Gastroesophageal sphincter (tissue), 4 donors: ENCODE measurements around the gene MTERF4. TPM values are rescaled to one million over a fixed set of nuclear protein-coding genes. Genes with fewer than 3 reads are reported as not detected.
"Not testable (repeated sequence)": the region's sequence is repeated elsewhere in the genome, so short reads cannot be mapped to it uniquely, and the experiment has no call there.

Experiments used
- ATAC-seq: fragments of 150-250 bp; one replicate; pipeline ENCODE4 v1.9.1; 2016; ENCODE audit warnings: mild to moderate bottlenecking, moderate library complexity
- H3K27ac ChIP-seq, 4 donors: fragments of 200-600 bp; sonication (generic) in 3 of 4; 1 replicate in 3 of 4; 2 replicates in 1 of 4; pipeline ENCODE4 v1.5.1; 2016 to 2019
- H3K27me3 ChIP-seq: fragments of 200-600 bp; sonication (generic); one replicate; pipeline ENCODE4 v1.5.1; 2019
- H3K36me3 ChIP-seq, 2 donors: fragments of 200-600 bp; sonication (generic); one replicate each; pipeline ENCODE4 v1.5.1; 2019; ENCODE audit warnings: control low read depth in 1 of 2
- H3K4me1 ChIP-seq, 3 donors: fragments of 200-600 bp; sonication (generic); 1 replicate in 2 of 3; 2 replicates in 1 of 3; pipeline ENCODE4 v1.5.1; 2016 to 2019; ENCODE audit warnings: control low read depth in 2 of 3
- H3K4me3 ChIP-seq, 2 donors: fragments of 200-600 bp; sonication (generic); one replicate each; pipeline ENCODE4 v1.5.1; 2019; ENCODE audit warnings: mild to moderate bottlenecking in 1 of 2, moderate library complexity in 1 of 2
- H3K9me3 ChIP-seq, 3 donors: fragments of 200-600 bp; sonication (generic); one replicate each; pipeline ENCODE4 v1.5.1; 2017 to 2019; ENCODE audit warnings: control low read depth in 2 of 3
- EP300 ChIP-seq: sonication (generic); formaldehyde crosslinking; IDR thresholded peaks from one replicate; pipeline ENCODE4 v1.6.1; 2017; ENCODE audit warnings: antibody characterized with exemption, mild to moderate bottlenecking
- POLR2A ChIP-seq, 2 donors: fragments of 450-650 bp; IDR thresholded peaks; one replicate each; pipeline ENCODE4 v1.6.1; 2017; ENCODE audit warnings: antibody characterized with exemption in 2 of 2, mild to moderate bottlenecking in 2 of 2, moderate library complexity in 1 of 2
- POLR2AphosphoS5 ChIP-seq: sonication (generic); formaldehyde crosslinking; IDR thresholded peaks from one replicate; pipeline ENCODE4 v1.6.1; 2017; ENCODE audit warnings: antibody characterized with exemption
- WGBS, 2 donors: methylation state at CpG; one replicate each; pipeline ENCODE4 v1.1.5; 2018; ENCODE audit warnings: low coverage in 1 of 2; 5-methylcytosine and 5-hydroxymethylcytosine counted together
- total RNA-seq, 4 donors: library from RNA; depleted of rRNA; stranded (reverse); fragments of >200 nt; gene quantifications; one replicate each; pipeline ENCODE4 v1.1.0, GENCODE V29; 2016
- TF ChIP-seq, protein P1 (sequence below), 4 experiments: fragments of 200-600 bp in 2 of 4; fragments of 450-650 bp in 2 of 4; sonication (generic) in 1 of 4; IDR thresholded peaks; one replicate each; pipeline ENCODE4 v1.5.1; 2017 to 2019; ENCODE audit warnings: antibody characterized with exemption in 4 of 4, mild to moderate bottlenecking in 2 of 4, moderate library complexity in 2 of 4

The MTERF4 gene
- total RNA-seq, 4 donors from 2014 or later, result 27.1 to 33.0 (median 32.1) TPM

DNA sequence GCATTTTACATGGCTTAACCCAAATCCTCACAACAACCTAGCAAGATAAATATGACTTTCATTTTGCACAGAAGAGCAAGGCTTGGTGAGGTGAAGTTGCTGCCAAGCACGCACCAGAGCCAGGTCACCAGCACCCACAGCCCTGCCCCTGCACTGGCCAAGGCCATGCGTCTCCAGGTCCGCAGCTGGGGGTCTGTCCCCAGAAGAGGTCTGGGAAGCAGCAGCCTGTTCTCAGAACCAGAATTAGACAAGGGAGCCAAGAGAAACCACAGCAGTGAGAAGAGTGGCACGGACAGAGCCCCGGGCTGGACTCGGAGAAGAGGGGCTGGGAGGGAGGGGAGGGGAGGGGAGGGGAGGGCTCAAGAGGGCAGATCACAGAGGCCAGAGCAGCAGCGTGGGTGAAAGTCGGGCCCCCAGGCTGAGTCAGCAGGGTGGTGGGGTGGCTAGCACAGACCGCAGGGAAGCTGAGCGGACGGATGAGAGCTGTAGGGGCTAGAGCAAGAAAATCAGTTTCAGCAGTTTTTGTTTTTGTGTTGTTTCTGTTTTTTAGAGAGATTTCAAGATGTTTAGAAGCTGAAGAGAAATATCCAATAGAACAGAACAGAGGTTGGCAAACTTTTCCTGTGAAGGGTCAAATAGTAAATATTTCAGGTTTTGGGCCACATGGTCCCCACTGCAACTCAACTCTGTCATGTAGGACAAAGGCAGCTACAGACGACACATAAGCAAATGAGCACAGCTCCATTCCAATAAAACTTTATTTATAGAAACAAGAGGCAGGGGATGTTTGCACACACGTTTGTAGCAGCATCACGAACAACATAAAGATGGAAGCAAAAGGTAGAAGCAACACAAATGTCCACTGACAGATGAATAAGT is 7.4 kb upstream of the MTERF4 start:
- no peak for ATAC-seq
- no peaks in the 10 kb centered on the region for H3K4me1 ChIP-seq
- WGBS, 2 donors, result 86% methylated on average over 9 of the region's 14 CpGs; no CpG with 5 or more reads in 1 of the 2 donors
- no peaks in the 10 kb centered on the region for H3K27me3 ChIP-seq
- H3K36me3 ChIP-seq, result no peaks in the 10 kb centered on the region
- H3K4me3 ChIP-seq, result no peak overlapping the region
- H3K9me3 ChIP-seq, result no peaks in the 10 kb centered on the region
- no peak overlapping the region for H3K27ac ChIP-seq
- TF ChIP-seq EP300 (no peak), POLR2A (IDR thresholded peaks at IDR 0.05) (no peak), POLR2AphosphoS5 (no peak)
- TF ChIP-seq, protein P1, sequence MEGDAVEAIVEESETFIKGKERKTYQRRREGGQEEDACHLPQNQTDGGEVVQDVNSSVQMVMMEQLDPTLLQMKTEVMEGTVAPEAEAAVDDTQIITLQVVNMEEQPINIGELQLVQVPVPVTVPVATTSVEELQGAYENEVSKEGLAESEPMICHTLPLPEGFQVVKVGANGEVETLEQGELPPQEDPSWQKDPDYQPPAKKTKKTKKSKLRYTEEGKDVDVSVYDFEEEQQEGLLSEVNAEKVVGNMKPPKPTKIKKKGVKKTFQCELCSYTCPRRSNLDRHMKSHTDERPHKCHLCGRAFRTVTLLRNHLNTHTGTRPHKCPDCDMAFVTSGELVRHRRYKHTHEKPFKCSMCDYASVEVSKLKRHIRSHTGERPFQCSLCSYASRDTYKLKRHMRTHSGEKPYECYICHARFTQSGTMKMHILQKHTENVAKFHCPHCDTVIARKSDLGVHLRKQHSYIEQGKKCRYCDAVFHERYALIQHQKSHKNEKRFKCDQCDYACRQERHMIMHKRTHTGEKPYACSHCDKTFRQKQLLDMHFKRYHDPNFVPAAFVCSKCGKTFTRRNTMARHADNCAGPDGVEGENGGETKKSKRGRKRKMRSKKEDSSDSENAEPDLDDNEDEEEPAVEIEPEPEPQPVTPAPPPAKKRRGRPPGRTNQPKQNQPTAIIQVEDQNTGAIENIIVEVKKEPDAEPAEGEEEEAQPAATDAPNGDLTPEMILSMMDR (IDR thresholded peaks at IDR 0.05), result no peak

DNA sequence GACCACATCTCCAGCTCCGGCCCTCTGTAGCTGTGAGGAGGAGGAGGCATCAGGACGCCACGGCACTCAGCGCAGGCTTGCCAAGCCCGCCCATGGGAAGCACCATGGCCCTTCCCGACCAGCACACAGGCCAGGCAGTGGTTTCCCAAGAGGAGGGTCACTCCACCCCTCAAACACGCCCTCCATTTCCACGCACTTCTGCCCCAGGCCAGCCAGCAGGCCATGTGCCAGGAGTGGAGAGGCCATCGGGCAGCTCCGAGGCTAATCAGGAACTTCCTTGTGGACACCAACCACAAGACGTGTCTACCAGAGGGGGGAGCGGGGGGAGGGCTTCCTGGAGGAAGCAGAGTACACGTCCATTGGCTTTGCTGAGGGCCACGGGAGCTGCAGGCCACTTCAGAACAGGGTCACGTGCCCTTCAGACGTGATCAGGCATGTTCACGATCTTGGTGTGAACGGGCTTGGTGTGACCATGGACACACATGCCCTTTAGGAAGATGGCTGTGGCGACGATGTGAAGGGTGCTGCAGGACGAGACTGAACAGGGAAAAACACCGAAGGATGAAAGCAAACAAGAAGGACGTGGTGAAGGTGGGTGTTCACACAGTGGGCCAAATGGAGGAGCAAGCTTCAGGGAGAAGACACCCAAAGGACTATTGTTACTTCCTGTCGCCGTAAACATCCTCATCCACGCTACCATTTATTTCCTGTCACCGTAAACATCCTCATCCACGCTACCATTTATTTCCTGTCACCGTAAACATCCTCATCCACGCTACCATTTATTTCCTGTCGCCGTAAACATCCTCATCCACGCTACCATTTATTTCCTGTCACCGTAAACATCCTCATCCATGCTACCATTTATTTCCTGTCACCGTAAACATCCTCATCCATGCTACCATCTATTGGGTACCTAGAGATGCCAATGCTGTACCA is 6.5 kb upstream of the MTERF4 start:
- Histone ChIP-seq H3K4me1 (peaks cover 0 to 2% (median 0%) of the 10 kb centered on the region in 3 donors), H3K27ac (no peak overlapping the region), H3K27me3 (no peaks in the 10 kb centered on the region), H3K9me3 (no peaks in the 10 kb centered on the region), H3K4me3 (no peak overlapping the region), H3K36me3 (no peaks in the 10 kb centered on the region)
- TF ChIP-seq, protein P1 (IDR thresholded peaks at IDR 0.05), result no peak
- TF ChIP-seq EP300 (no peak), POLR2A (IDR thresholded peaks at IDR 0.05) (no peak), POLR2AphosphoS5 (no peak)
- no peak for ATAC-seq
- 84 to 90% methylated on average over 9 to 27 of the region's 35 CpGs for WGBS, 2 donors

DNA sequence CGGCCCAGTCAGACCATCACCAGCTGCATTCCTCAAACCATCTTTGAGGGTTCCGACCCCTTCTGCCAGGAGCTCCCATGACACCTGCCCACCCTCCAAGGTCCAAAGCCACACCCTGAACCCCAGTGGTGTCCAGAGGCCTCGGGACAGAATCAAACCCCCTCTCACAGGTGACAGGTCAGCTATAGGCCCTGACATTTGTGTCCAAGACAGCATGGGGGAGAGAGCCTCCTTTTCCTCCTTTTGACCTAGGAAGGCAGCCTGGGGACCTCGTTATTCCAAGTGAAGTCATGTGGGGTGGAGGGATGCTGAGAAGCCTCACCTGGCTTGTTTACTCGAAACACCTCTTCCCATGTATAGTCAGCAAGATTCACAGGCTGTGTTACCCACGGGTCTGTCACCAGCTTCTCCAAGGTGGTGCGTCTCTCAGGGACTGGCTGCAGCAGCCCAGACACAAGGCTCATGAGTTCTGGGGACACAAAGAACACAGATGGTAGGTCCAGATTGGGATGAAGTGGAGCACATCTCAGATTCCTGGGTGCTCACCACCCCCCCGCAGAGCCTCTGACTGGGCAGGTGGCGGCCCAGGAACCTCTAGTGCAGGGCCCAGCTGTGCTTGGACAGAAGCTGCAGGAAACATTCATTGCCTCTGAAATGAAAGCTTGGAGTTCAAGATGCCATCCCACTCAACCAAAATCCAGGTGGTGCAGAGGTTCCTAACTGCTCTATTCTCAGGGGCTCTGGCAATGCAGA is 5.1 kb upstream of the MTERF4 start:
- ATAC-seq, result no peak

DNA sequence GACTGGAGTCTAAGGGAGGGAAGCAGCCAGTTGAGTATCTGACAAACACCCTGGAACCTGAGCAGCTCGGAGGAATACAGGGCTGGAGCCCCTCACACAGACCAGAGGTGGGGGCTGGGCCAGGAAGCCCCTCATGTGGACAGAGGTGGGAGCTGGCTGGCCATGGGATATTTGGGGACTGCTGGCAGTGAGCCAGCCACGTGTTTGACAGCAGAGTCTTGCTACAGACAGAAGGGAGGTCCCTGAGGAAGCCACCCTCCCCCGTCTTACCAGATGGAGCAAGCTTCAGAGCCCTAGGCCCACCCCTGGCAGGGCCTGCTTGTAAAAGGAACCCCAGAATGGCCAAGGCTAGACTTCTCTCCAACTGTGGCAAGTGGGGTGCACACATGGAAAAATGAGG is 3.6 kb upstream of the MTERF4 start:
- Histone ChIP-seq H3K36me3 (no peaks in the 10 kb centered on the region), H3K9me3 (no peaks in the 10 kb centered on the region), H3K4me3 (no peak overlapping the region), H3K27ac (no peak overlapping the region), H3K4me1 (peaks cover 0 to 20% (median 16%) of the 10 kb centered on the region in 3 donors), H3K27me3 (no peaks in the 10 kb centered on the region)
- no CpG with 5 or more reads among the region's 3 CpGs for WGBS, 2 donors
- ATAC-seq, result no peak
- TF ChIP-seq, protein P1 (IDR thresholded peaks at IDR 0.05), result no peak
- TF ChIP-seq POLR2A (IDR thresholded peaks at IDR 0.05), result no peak
- TF ChIP-seq POLR2AphosphoS5, result no peak
- no peak for TF ChIP-seq EP300

More for the DNA sequence above, 5.1 kb upstream of the MTERF4 start:
- 89% methylated on average over 5 of the region's 9 CpGs; no CpG with 5 or more reads in 1 of the 2 donors for WGBS, 2 donors
- Histone ChIP-seq H3K9me3 (no peaks in the 10 kb centered on the region), H3K4me1 (peaks cover 0 to 11% (median 7%) of the 10 kb centered on the region in 3 donors), H3K36me3 (no peaks in the 10 kb centered on the region), H3K27me3 (no peaks in the 10 kb centered on the region), H3K27ac (no peak overlapping the region), H3K4me3 (no peak overlapping the region)
- TF ChIP-seq, protein P1 (IDR thresholded peaks at IDR 0.05), result no peak
- TF ChIP-seq POLR2AphosphoS5 (no peak), EP300 (no peak), POLR2A (IDR thresholded peaks at IDR 0.05) (no peak)

DNA sequence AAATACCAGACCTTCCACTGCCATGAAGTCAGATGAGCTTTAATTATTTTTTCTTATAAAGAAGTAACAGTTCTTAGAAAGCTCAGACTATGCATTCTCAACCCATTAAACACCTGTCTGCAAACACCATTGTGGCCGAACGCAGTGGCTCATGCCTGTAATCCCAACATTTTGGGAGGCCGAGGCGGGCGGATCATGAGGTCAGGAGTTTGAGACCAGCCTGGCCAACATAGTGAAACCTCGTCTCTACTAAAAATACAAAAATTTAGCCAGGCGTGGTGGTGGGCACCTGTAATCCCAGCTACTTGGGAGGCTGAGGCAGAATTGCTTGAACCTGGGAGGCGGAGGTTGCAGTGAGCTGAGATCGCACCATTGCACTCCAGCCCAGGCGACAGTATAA is 2.5 kb upstream of the MTERF4 start:
- not testable (repeated sequence) for H3K4me3 ChIP-seq, H3K9me3 ChIP-seq, H3K27ac ChIP-seq, ATAC-seq, H3K36me3 ChIP-seq, H3K27me3 ChIP-seq
- WGBS, 2 donors, result 94 to 95% methylated on average over 6 to 7 of the region's 10 CpGs
- peaks cover 0 to 29% (median 17%) of the 10 kb centered on the region in 3 donors for H3K4me1 ChIP-seq
